Testis (tissue), 2 donors: ENCODE data around the gene XAB2.

Source experiments
- POLR2A ChIP-seq: fragments of 450-650 bp; IDR thresholded peaks from one replicate; pipeline ENCODE4 v1.6.1; 2017; ENCODE audit warnings: antibody characterized with exemption, mild to moderate bottlenecking, moderate library complexity
- TF ChIP-seq, protein P1 (sequence below), 3 experiments: fragments of 450-650 bp in 2 of 3; fragments of 200-600 bp in 1 of 3; sonication (generic) in 1 of 3; IDR thresholded peaks; one replicate each; pipeline ENCODE4 v1.5.1; 2016 to 2019; ENCODE audit warnings: antibody characterized with exemption in 3 of 3, mild to moderate bottlenecking in 2 of 3, moderate library complexity in 1 of 3

DNA sequence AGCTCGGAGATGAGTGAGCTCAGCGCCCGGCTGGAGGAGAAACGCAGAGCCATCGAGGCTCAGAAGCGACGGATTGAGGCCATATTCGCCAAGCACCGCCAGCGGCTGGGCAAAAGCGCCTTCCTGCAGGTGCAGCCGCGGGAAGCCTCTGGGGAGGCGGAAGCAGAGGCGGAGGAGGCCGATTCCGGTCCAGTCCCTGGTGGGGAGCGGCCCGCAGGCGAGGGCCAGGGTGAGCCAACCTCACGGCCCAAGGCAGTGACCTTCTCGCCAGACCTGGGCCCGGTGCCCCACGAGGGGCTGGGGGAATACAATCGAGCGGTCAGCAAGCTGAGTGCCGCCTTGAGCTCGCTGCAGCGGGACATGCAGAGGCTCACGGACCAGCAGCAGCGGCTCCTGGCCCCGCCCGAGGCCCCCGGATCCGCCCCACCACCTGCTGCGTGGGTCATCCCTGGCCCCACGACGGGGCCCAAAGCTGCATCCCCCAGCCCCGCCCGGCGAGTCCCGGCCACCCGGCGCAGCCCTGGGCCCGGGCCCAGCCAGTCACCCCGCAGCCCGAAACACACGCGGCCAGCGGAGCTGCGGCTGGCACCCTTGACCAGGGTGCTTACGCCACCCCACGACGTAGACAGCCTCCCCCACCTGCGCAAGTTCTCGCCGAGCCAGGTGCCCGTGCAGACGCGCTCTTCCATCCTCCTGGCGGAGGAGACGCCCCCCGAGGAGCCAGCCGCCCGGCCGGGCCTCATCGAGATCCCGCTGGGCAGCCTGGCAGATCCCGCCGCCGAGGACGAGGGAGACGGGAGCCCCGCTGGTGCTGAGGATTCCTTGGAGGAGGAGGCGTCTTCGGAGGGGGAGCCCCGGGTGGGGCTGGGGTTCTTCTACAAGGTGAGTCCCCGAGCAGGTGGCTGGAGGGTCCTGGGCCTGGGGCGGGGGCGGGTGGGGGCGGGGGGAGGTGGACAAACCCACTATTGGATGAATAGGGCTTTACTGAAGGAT lies 16.8 kb downstream of the XAB2 start:
- TF ChIP-seq, protein P1, sequence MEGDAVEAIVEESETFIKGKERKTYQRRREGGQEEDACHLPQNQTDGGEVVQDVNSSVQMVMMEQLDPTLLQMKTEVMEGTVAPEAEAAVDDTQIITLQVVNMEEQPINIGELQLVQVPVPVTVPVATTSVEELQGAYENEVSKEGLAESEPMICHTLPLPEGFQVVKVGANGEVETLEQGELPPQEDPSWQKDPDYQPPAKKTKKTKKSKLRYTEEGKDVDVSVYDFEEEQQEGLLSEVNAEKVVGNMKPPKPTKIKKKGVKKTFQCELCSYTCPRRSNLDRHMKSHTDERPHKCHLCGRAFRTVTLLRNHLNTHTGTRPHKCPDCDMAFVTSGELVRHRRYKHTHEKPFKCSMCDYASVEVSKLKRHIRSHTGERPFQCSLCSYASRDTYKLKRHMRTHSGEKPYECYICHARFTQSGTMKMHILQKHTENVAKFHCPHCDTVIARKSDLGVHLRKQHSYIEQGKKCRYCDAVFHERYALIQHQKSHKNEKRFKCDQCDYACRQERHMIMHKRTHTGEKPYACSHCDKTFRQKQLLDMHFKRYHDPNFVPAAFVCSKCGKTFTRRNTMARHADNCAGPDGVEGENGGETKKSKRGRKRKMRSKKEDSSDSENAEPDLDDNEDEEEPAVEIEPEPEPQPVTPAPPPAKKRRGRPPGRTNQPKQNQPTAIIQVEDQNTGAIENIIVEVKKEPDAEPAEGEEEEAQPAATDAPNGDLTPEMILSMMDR (IDR thresholded peaks at IDR 0.05), result no peak
- no peak for TF ChIP-seq POLR2A
